Hematopoietic multipotent progenitor cell treated with erythropoietin and hydrocortisone succinate and interleukin-3 and kit ligand, for 17 days (in vitro differentiated cells): ENCODE data around the gene NUP210.
"Not testable (repeated sequence)": the region's sequence is repeated elsewhere in the genome, so short reads cannot be mapped to it uniquely, and the experiment has no call there.

ENCODE experiments used
- DNase-seq: peaks from one replicate; pipeline ENCODE4 v3.0.0-alpha.2; 2015; ENCODE audit warnings: low spot score

NUP210 gene

GRCh38 chr3:13420045-13420830, at the start of gene NUP210:
Gene NUP210, minus strand, starts transcription at chr3:13420322. Its CDS starts 96 bp downstream, at chr3:13420226.
- no peak for DNase-seq

DNA sequence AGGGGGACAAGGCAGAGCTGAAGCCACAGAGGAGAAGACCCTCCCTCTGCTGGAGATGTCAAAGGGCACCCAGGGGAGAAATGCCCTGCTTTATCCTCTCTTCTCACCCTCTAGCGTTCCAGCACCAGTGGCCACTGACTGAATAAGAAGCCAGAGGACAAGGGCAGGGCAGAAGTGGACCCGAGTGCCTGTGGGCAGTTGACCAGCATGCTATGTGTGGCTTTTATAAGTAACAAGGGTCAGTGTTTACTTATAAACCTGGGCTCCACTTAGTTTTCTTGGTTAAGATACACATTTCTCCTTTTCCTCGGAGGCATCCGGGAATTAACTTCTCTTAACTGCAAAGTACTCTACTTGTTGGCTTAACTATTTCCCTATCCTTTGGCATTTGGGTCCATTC, 46.7 kb upstream of the NUP210 start:
- no peak for DNase-seq

- DNase-seq, result no peak
Measured at GRCh38 chr3:13465236-13465873, 45.2 kb upstream of the NUP210 start.

DNA sequence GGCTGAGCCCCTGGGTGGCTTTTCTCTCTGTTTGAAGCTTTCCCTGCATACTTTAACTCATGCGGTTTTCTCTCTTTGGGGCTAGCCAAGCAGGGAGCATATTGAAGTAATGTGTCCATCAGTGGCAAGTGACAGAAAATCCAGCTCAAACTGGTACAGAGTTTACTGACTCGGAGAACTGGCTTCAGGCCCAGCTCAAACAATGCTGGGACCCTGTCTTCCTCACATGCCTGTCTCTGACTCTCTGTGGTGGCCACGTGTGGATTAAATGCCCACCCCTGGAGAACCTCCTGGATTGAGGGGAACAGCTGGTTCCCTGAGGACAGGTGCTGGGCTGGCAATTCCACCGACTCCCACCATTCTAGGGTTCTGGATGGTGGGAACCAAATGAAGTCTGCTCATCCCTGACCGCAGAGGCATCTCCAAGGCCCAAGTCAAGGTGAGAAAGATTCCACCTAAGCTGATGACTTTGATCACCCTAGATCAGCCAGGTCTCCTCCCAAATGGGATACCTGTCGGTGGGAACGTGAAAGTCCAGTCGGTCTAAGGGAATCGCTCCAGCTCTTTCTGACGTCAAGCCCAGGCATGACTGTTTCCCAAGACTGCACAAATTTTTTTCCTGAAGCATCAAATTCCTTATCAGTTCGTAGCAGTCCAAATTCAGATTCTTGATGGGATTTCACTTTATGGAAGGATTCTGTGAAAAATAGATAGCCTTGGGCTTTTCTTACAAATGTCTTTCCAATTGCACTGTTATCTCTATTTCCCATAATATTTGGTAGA, 43.7 kb upstream of the NUP210 start:
- no peak for DNase-seq

- DNase-seq, result no peak
Measured at GRCh38 chr3:13462822-13463221, 42.7 kb upstream of the NUP210 start.

- DNase-seq, result no peak
Measured at GRCh38 chr3:13462125-13462629, 42.1 kb upstream of the NUP210 start.

GRCh38 chr3:13461169-13462124, 41.3 kb upstream of the NUP210 start:
- DNase-seq, result peak; percentile 83

DNA sequence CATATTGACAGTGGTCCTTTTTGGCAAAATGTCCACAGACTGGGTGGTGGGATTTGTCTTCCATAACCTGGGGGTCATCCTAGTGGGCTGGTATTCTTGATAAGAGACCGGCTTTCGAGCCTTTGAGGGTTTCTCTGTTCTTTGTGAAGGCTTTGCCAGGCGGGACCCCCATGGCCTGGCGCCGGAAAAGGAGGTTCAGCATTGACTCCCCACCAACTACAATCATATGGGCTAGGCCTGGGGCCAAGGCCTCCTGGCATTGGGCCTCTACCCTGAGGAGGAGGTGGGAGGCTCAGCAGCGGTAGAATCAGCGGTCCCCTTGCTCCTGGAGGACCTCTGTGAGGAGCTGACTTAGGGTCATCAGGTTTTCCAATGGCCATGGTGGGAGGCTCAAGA, 40.2 kb upstream of the NUP210 start:
- no peak for DNase-seq

GRCh38 chr3:13459605-13460340, 39.7 kb upstream of the NUP210 start:
- no peak for DNase-seq

GRCh38 chr3:13457593-13457992, 37.5 kb upstream of the NUP210 start:
- DNase-seq, result no peak

DNA sequence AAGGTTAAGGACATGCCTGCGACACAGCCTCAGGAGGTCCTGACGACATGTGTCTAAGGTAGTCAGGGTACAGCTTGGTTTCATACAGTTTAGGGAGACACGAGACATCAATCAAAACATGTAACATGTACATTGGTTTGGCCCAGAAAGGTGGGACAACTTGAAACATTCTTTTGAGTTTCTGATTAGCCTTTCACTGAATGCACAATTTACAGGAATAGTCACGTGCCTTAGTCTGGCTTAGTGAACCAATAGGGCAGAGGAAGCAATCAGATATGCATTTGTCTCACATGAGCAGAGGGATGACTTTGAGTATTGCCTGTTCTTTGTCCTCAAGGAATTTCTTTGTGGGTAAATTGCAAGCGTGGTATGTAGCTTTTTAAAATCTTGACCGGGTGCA, 35.5 kb upstream of the NUP210 start:
- DNase-seq, result no peak

DNA sequence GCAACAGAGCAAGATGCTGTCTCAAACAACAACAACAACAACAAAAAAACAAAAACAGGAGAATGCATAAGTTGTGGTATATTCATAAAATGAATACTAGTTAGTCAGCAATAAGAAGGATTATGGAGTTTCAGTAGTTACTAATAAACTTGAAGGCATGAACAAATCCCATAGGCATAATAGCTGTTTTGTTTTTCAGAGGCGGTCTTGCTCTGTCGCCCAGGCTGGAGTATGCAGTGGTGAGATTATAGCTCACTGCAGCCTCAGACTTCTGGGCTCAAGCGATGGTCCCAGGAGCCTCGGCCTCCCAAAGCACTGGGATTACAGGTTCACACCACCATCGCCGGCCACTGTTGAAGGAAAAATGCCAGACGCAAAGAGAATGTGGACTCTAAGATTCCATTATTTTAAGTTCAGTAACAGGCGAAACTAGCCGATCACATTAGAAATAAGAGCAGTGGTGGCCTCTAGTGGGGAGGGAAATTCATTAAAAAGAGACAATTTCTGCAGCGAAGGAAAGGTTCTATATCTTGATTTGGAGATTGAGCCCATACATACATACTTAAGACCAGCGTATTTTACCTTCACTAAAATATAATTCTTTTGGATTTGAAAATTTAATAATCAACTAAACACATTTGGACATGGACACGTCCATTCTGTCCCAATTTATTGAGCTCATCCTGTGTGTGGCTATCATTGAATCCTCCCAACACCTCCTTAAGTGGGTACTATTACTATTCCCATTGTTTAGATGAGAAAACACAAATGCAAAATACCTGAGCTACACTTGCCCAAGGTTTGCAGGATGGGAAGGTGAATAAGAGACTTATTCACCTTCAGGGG, 32.6 kb upstream of the NUP210 start:
- peak; percentile 78 for DNase-seq

- DNase-seq, result peak; percentile 88
Measured at GRCh38 chr3:13451301-13451673, 31.2 kb upstream of the NUP210 start.

- not testable (repeated sequence) for DNase-seq
Measured at GRCh38 chr3:13442882-13443281, 22.8 kb upstream of the NUP210 start.

DNA sequence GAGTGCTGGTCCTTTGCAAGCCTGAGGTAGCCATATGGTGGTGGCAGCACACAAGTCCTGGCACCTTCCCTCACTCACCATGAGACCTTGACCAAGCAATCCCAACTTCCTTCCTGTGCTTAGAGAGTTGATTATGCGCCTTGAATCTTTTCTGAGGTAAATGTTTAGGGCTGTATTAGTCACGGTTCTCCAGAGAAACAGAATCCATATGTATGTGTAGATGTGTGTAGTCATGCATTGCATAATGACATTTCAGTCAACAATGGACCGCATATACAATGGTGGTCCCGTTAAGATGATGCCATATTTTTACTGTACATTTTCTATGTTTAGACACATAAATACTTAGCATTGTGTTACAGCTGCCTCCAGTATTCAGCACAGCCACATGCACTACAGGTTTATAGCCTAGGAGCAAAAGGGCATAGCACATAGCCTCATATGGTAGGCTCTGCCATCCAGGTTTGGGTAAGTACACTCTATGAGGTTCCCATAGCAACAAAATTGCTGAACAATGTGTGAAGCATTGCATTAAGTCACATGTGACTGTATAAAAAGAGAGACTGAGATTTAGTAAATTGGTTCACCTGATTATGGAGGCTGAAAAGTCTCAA, 20.2 kb upstream of the NUP210 start:
- DNase-seq, result no peak

DNA sequence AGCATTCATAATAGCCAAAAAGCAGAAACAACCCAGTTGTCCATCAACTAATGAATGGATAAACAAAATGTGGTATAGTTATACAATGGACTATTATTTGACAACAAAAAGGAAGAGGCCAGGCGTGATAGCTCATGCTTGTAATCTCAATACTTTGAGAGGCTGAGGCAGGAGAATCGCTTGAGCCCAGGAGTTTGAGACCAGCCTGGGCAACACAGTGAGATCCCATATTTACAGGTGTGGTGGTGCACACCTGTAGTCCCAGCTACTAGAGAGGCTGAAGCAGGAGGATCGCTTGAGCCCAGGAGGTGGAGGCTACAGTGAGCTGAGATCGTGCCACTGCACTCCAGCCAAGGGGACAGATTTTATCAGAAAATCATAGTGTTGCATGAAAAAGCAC, 16.1 kb upstream of the NUP210 start:
- DNase-seq, result not testable (repeated sequence)

DNA sequence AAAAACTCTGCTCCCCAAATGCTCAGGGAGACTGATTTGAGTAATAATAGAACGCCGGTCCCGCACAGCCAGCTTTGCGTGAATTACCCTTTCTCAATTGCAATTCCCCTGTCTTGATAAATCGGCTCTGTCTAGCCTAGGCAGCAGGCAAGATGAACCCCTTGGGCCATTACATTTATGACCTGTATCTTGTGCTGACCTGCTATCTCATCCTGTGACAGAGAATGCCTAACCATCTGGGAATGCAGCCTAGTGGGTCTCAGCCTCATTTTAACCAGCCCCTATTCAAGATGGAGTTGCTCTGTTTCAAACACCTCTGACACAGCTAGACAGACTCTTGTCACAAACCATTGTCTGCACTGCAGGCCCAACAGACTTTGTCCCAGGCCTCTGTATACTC, 13.8 kb upstream of the NUP210 start:
- DNase-seq, result no peak

GRCh38 chr3:13432093-13432492, 12.0 kb upstream of the NUP210 start:
- DNase-seq, result no peak

- DNase-seq, result not testable (repeated sequence)
Measured at GRCh38 chr3:13430411-13430875, 10.3 kb upstream of the NUP210 start.
